ENCODE data around the gene PAX6. TPM values are rescaled to one million over a fixed set of nuclear protein-coding genes. Genes with fewer than 3 reads are reported as not detected.

The PAX6 gene
- total RNA-seq, 1 experiment from 2014 or later = 0.43 TPM

DNA sequence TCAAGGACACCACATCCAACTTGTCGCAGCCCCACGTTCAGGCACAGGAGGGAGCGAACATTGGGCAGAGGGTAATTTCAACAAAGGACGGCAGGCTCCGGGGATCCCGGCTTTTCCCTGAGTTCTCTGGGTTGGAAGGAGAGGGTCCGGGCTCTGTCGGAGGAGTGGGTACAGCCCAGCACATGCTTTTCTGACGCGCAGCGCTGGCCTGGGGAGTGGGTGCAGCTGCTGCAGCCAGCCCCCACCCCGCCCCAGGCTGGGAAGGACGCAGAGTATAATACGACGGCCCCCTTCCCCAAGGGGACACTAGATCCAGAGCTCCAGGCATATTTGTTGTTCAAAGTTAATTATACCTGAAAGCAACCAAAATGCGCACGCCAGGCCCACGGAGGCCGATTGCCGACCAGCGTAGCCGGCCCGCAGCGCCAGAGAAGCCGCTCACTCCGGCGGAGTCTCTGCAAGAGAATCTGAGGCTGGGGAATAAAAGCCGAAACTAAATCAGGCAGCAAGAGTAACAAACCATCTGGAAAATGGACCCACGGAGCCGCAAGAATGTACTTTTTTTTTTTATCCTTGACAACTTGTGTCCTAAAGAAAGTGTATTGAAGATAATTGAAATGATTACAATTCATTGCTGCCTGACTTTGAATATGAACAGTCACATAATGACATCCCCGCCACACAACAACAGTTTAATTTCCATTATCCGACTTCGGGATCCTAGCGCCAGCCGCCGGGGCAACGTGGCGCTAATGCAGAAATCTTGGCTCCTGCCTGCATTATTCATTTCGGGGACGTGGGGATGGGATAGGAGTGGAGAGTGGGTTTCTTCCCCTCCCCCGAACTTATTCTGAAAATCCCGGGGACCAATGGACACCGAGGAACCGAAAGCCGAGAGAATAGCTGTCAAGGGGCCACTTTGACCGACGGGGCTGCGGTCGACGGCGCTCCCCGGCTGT is 14.0 kb upstream of the PAX6 start:
- ChIA-PET CTCF (no interaction called here), POLR2A (no interaction called here)
- no peaks in the 10 kb centered on the region for H3K9me3 ChIP-seq
- no peaks in the 10 kb centered on the region for H3K9me3 Mint-ChIP-seq (ENCODE audit: unreplicated experiment)
- no peaks in the 10 kb centered on the region; the same call in 1 of the 2 replicates for H3K27me3 ChIP-seq (replicated peaks; ENCODE audit: control insufficient read depth, insufficient read depth, low read length)
- H3K4me3 Mint-ChIP-seq (ENCODE audit: unreplicated experiment) = no peak overlapping the region
- TF ChIP-seq, protein P1, sequence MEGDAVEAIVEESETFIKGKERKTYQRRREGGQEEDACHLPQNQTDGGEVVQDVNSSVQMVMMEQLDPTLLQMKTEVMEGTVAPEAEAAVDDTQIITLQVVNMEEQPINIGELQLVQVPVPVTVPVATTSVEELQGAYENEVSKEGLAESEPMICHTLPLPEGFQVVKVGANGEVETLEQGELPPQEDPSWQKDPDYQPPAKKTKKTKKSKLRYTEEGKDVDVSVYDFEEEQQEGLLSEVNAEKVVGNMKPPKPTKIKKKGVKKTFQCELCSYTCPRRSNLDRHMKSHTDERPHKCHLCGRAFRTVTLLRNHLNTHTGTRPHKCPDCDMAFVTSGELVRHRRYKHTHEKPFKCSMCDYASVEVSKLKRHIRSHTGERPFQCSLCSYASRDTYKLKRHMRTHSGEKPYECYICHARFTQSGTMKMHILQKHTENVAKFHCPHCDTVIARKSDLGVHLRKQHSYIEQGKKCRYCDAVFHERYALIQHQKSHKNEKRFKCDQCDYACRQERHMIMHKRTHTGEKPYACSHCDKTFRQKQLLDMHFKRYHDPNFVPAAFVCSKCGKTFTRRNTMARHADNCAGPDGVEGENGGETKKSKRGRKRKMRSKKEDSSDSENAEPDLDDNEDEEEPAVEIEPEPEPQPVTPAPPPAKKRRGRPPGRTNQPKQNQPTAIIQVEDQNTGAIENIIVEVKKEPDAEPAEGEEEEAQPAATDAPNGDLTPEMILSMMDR (IDR thresholded peaks at IDR 0.05; ENCODE audit: insufficient read depth in 1 of 2, low read depth in 1 of 2, low read length in 1 of 2, severe bottlenecking in 1 of 2, unreplicated experiment in 1 of 2) = no peak
- no peaks in the 10 kb centered on the region for H3K36me3 Mint-ChIP-seq (ENCODE audit: insufficient read depth, unreplicated experiment)
- H3K4me1 ChIP-seq = no peaks in the 10 kb centered on the region
- DNase-seq = no peak
- peaks cover 25% of the 10 kb centered on the region for H3K27me3 Mint-ChIP-seq (ENCODE audit: insufficient read depth, unreplicated experiment)
- no peak overlapping the region for H3K4me3 ChIP-seq (ENCODE audit: low read depth, low read length)
- no TSS peak for BruUV-seq (replicated peaks)
- no peaks in the 10 kb centered on the region for H3K4me1 Mint-ChIP-seq (ENCODE audit: low read depth, unreplicated experiment)
- no peak overlapping the region for H3K27ac Mint-ChIP-seq (ENCODE audit: unreplicated experiment)
- no peaks in the 10 kb centered on the region for H3K36me3 ChIP-seq (ENCODE audit: control insufficient read depth, insufficient read depth, low read length)
- intact Hi-C loops (cut with micrococcal nuclease; ENCODE audit: unreplicated experiment) = no loop called here

DNA sequence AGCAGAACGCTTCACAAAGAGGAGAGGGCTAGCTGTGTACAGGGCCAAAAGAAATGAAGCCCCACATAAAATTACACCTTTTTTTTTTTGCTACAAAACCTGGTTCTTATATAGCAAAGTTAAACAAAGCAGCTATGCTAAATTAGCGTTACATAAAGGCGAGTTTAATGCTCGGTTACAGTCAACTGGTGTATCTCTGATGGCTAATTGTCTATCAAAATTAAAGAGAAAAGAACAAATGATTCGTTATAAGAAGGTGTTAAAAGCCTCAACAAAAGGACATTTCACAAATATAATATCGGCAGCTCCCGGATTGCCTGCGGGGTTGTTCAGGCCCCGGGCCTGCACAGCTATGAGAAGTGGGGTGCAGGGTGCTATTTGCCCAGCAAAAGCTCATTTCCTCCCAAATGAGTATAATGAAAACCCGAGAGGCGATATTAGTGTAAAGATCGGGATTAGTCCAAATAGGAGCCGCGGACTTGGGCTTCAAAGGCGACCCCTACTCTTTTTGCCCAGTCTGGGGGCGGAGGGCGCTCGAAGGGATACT is 13.3 kb upstream of the PAX6 start:
- H3K36me3 ChIP-seq (ENCODE audit: control insufficient read depth, insufficient read depth, low read length) = no peaks in the 10 kb centered on the region
- Mint-ChIP-seq H3K27me3 (ENCODE audit: insufficient read depth, unreplicated experiment) (peaks cover 24% of the 10 kb centered on the region), H3K4me1 (ENCODE audit: low read depth, unreplicated experiment) (no peaks in the 10 kb centered on the region), H3K4me3 (ENCODE audit: unreplicated experiment) (no peak overlapping the region), H3K27ac (ENCODE audit: unreplicated experiment) (no peak overlapping the region), H3K36me3 (ENCODE audit: insufficient read depth, unreplicated experiment) (no peaks in the 10 kb centered on the region), H3K9me3 (ENCODE audit: unreplicated experiment) (no peaks in the 10 kb centered on the region)
- CTCF ChIA-PET = no interaction called here
- POLR2A ChIA-PET = no interaction called here
- H3K4me1 ChIP-seq = no peaks in the 10 kb centered on the region
- no peaks in the 10 kb centered on the region for H3K9me3 ChIP-seq
- DNase-seq = no peak
- TF ChIP-seq, protein P1 (IDR thresholded peaks at IDR 0.05; ENCODE audit: insufficient read depth in 1 of 2, low read depth in 1 of 2, low read length in 1 of 2, severe bottlenecking in 1 of 2, unreplicated experiment in 1 of 2) = no peak
- intact Hi-C loops (cut with micrococcal nuclease; ENCODE audit: unreplicated experiment) = no loop called here
- H3K27me3 ChIP-seq (replicated peaks; ENCODE audit: control insufficient read depth, insufficient read depth, low read length) = no peaks in the 10 kb centered on the region
- H3K4me3 ChIP-seq (ENCODE audit: low read depth, low read length) = no peak overlapping the region
- BruUV-seq (replicated peaks) = no TSS peak

DNA sequence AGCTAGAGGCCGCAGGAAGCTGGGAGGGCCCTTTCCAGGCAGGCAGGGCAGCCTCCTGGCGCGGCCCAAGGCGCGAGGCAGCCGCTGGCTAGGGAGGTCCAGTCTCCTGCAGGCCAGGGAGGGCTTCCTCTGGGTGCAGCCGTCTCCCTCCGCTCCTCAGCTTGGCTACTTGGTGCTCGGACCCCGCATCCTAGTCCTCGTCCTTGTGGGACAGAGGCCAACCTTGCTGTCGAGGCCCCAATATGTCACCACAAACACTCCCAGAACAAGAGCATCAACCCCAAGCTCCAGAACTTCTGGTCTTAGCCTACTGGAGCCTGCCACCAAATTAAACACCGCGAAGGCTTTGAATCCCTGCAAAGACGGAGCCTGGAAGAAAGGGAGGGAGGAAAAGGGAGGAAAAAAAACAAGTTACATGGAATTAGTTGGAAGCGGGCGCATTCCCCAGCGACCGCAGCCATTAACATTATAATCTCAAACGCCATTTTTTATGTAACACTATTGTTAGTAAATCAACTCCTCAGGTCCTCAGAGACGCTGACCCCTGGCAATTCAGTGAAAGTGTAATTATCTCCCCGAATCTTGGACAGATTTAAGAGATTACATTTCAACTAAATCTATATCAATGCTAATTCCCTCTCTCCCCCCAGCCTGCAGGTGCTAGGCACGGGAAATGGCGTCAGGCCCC is 12.7 kb upstream of the PAX6 start:
- no peak overlapping the region for H3K4me3 Mint-ChIP-seq (ENCODE audit: unreplicated experiment)
- no peaks in the 10 kb centered on the region for H3K4me1 Mint-ChIP-seq (ENCODE audit: low read depth, unreplicated experiment)
- DNase-seq = no peak
- no TSS peak for BruUV-seq (replicated peaks)
- no peaks in the 10 kb centered on the region for H3K9me3 Mint-ChIP-seq (ENCODE audit: unreplicated experiment)
- Histone ChIP-seq H3K9me3 (no peaks in the 10 kb centered on the region), H3K27me3 (replicated peaks; ENCODE audit: control insufficient read depth, insufficient read depth, low read length) (no peaks in the 10 kb centered on the region), H3K4me3 (ENCODE audit: low read depth, low read length) (no peak overlapping the region), H3K36me3 (ENCODE audit: control insufficient read depth, insufficient read depth, low read length) (no peaks in the 10 kb centered on the region), H3K4me1 (no peaks in the 10 kb centered on the region)
- no peaks in the 10 kb centered on the region for H3K36me3 Mint-ChIP-seq (ENCODE audit: insufficient read depth, unreplicated experiment)
- H3K27ac Mint-ChIP-seq (ENCODE audit: unreplicated experiment) = no peak overlapping the region
- intact Hi-C loops (cut with micrococcal nuclease; ENCODE audit: unreplicated experiment) = no loop called here
- TF ChIP-seq, protein P1 (IDR thresholded peaks at IDR 0.05; ENCODE audit: insufficient read depth in 1 of 2, low read depth in 1 of 2, low read length in 1 of 2, severe bottlenecking in 1 of 2, unreplicated experiment in 1 of 2) = no peak
- ChIA-PET POLR2A (no interaction called here), CTCF (no interaction called here)
- peaks cover 21% of the 10 kb centered on the region for H3K27me3 Mint-ChIP-seq (ENCODE audit: insufficient read depth, unreplicated experiment)
